HepG2 (cell line): Measurements from ENCODE around the gene NKX1-2. TPM values are rescaled to one million over a fixed set of nuclear protein-coding genes. Genes with fewer than 3 reads are reported as not detected.
A peak's percentile ranks its signal among the peaks of the same experiment; 100 is the strongest.

Source experiments
- ASH2L ChIP-seq: fragments of 300-600, 200-600 bp; sonication (generic); IDR thresholded peaks from 2 replicates; pipeline ENCODE4 v1.7.0; 2017; ENCODE audit warnings: low read depth, mild to moderate bottlenecking, moderate library complexity, mixed read lengths, low read length; ENCODE audit not compliant: insufficient read length
- CENPX ChIP-seq: sonication (generic); formaldehyde crosslinking; IDR thresholded peaks from 2 replicates; pipeline ENCODE4 v1.9.0; 2021; ENCODE audit warnings: mild to moderate bottlenecking, missing genetic modification reagents, moderate library complexity
- CTCF ChIP-seq: sonication (generic); formaldehyde crosslinking; IDR thresholded peaks from 2 replicates; pipeline ENCODE4 v1.5.0; 2020; ENCODE audit warnings: mild to moderate bottlenecking, missing genetic modification reagents, moderate library complexity
- DRAP1 ChIP-seq: IDR thresholded peaks from 2 replicates; pipeline ENCODE4 v1.6.1; 2016; ENCODE audit warnings: missing genetic modification reagents, missing compliant biosample characterization
- NFATC3 ChIP-seq: sonication (generic); formaldehyde crosslinking; IDR thresholded peaks from 2 replicates; pipeline ENCODE4 v1.5.1; 2020; ENCODE audit warnings: mild to moderate bottlenecking, missing genetic modification reagents
- PHF8 ChIP-seq: sonication (generic); formaldehyde crosslinking; IDR thresholded peaks from 2 replicates; pipeline ENCODE4 v1.5.0; 2020; ENCODE audit warnings: missing genetic modification reagents
- POLR2G ChIP-seq: fragments of 200-400 bp; formaldehyde crosslinking; IDR thresholded peaks from 2 replicates; pipeline ENCODE4 v1.6.1; 2018; ENCODE audit warnings: mild to moderate bottlenecking, low read depth, low read length, moderate library complexity
- SMAD3 ChIP-seq: sonication (generic); formaldehyde crosslinking; IDR thresholded peaks from 2 replicates; pipeline ENCODE4 v1.4.0; 2020; ENCODE audit warnings: missing genetic modification reagents
- SP4 ChIP-seq: sonication (generic); formaldehyde crosslinking; IDR thresholded peaks from 2 replicates; pipeline ENCODE4 v1.8.1; 2023; ENCODE audit warnings: mild to moderate bottlenecking, missing genetic modification reagents
- SRY ChIP-seq: sonication (generic); formaldehyde crosslinking; IDR thresholded peaks from 2 replicates; pipeline ENCODE4 v1.8.0; 2022; ENCODE audit warnings: mild to moderate bottlenecking, missing genetic modification reagents
- TCF7L2 ChIP-seq: IDR thresholded peaks from 2 replicates; pipeline ENCODE4 v1.6.1; 2011; ENCODE audit warnings: mild to moderate bottlenecking, low read depth, low read length, moderate library complexity
- ZBTB7A ChIP-seq: sonication (generic); formaldehyde crosslinking; IDR thresholded peaks from 2 replicates; pipeline ENCODE4 v1.8.0; 2022; ENCODE audit warnings: mild to moderate bottlenecking, missing genetic modification reagents
- ZMAT3 ChIP-seq: sonication (generic); formaldehyde crosslinking; conservative IDR thresholded peaks from 2 replicates; pipeline ENCODE4 v1.7.0; 2021; ENCODE audit warnings: missing genetic modification reagents
- ZMYM4 ChIP-seq: sonication (generic); formaldehyde crosslinking; IDR thresholded peaks from 2 replicates; pipeline ENCODE4 v1.8.1; 2023; ENCODE audit warnings: mild to moderate bottlenecking, missing genetic modification reagents
- ZNF124 ChIP-seq: sonication (generic); formaldehyde crosslinking; IDR thresholded peaks from 2 replicates; pipeline ENCODE4 v1.4.0; 2020; ENCODE audit warnings: missing genetic modification reagents
- ZNF256 ChIP-seq: sonication (generic); formaldehyde crosslinking; conservative IDR thresholded peaks from 2 replicates; pipeline ENCODE4 v1.4.0; 2020; ENCODE audit warnings: missing genetic modification reagents
- ZNF552 ChIP-seq: sonication (generic); formaldehyde crosslinking; IDR thresholded peaks from 2 replicates; pipeline ENCODE4 v1.9.0; 2022; ENCODE audit warnings: missing genetic modification reagents, mild to moderate bottlenecking, borderline replicate concordance
- ZNF576 ChIP-seq: sonication (generic); formaldehyde crosslinking; IDR thresholded peaks from 2 replicates; pipeline ENCODE4 v1.4.0; 2020; ENCODE audit warnings: mild to moderate bottlenecking, missing genetic modification reagents
- ZNF709 ChIP-seq: sonication (generic); formaldehyde crosslinking; IDR thresholded peaks from 2 replicates; pipeline ENCODE4 v1.5.0; 2020; ENCODE audit warnings: mild to moderate bottlenecking, missing genetic modification reagents
- ZSCAN20 ChIP-seq: sonication (generic); formaldehyde crosslinking; IDR thresholded peaks from 2 replicates; pipeline ENCODE4 v1.4.0; 2020; ENCODE audit warnings: missing genetic modification reagents, mild to moderate bottlenecking, borderline replicate concordance
- polyA plus RNA-seq, 8 experiments: library from polyadenylated mRNA; depleted of rRNA in 3 of 8; stranded (reverse) in 7 of 8; unstranded in 1 of 8; fragments of >200 nt; fragmentation: Illumina TruSeq in 4 of 8; extraction: Trizol in 4 of 8; gene quantifications; 2 replicates each; pipeline versions ENCODE4 v1.2.1 to v1.2.3, GENCODE V29; 2011 to 2016; ENCODE audit warnings: low read depth in 4 of 8, missing spikeins in 1 of 8, mixed read lengths in 1 of 8; ENCODE audit not compliant: insufficient read depth in 1 of 8
- total RNA-seq, 5 experiments: library from RNA; depleted of rRNA; stranded (reverse); fragments of >200 nt; fragmentation: Illumina TruSeq; extraction: Trizol; gene quantifications; 2 replicates each; pipeline ENCODE4 v1.2.3, GENCODE V29; 2016; ENCODE audit warnings: low read depth in 1 of 5
- TF ChIP-seq, protein P1 (sequence below): sonication (generic); formaldehyde crosslinking; IDR thresholded peaks from 2 replicates; pipeline ENCODE4 v1.5.0; 2020; ENCODE audit warnings: missing genetic modification reagents
- TF ChIP-seq, protein P2 (sequence below): sonication (generic); formaldehyde crosslinking; IDR thresholded peaks from 2 replicates; pipeline ENCODE4 v1.9.0; 2022; ENCODE audit warnings: low read depth, missing genetic modification reagents
- TF ChIP-seq, protein P3 (sequence below): sonication (generic); formaldehyde crosslinking; IDR thresholded peaks from 2 replicates; pipeline ENCODE4 v1.5.0; 2020; ENCODE audit warnings: missing genetic modification reagents
- TF ChIP-seq, protein P4 (sequence below): IDR thresholded peaks from 2 replicates; pipeline ENCODE4 v1.6.1; 2012; ENCODE audit warnings: inconsistent platforms

The NKX1-2 gene
- total and polyA plus RNA-seq, 2 of the 13 experiments (the other 11 are each of a cell fraction or from before 2014, with no cell fraction given): not detected

- TF ChIP-seq ZNF256 (CRISPR knock-in tag) (no peak), SRY (CRISPR knock-in tag) (0 out of 2 replicates have a peak, but pooled peaks have one; percentile 66), ZNF552 (no peak), PHF8 (peak; percentile 60), POLR2G (peak; percentile 79), DRAP1 (CRISPR knock-in tag) (peak; percentile 14; the same call in 1 of the 2 replicates), ZMYM4 (CRISPR knock-in tag) (peak; percentile 50; the same call in 1 of the 2 replicates), CENPX (CRISPR knock-in tag) (no peak), NFATC3 (CRISPR knock-in tag) (0 out of 2 replicates have a peak, but pooled peaks have one; percentile 35), ZNF709 (peak; percentile 47; the same call in 1 of the 2 replicates), ASH2L (peak; percentile 51), ZNF576 (CRISPR knock-in tag) (no peak), CTCF (CRISPR knock-in tag) (peak; percentile 26; the same call in 1 of the 2 replicates), ZSCAN20 (no peak; the same call in 1 of the 2 replicates), SMAD3 (CRISPR knock-in tag) (peak; percentile 2; the same call in 1 of the 2 replicates), ZBTB7A (CRISPR knock-in tag) (peak; percentile 75), TCF7L2 (no peak), SP4 (peak; percentile 62; the same call in 1 of the 2 replicates), ZMAT3 (CRISPR knock-in tag) (0 out of 2 replicates have a peak, but pooled peaks have one; percentile 14), ZNF124 (CRISPR knock-in tag) (no peak)
- TF ChIP-seq, protein P1, sequence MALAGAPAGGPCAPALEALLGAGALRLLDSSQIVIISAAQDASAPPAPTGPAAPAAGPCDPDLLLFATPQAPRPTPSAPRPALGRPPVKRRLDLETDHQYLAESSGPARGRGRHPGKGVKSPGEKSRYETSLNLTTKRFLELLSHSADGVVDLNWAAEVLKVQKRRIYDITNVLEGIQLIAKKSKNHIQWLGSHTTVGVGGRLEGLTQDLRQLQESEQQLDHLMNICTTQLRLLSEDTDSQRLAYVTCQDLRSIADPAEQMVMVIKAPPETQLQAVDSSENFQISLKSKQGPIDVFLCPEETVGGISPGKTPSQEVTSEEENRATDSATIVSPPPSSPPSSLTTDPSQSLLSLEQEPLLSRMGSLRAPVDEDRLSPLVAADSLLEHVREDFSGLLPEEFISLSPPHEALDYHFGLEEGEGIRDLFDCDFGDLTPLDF (CRISPR knock-in tag): no peak
- TF ChIP-seq, protein P2, sequence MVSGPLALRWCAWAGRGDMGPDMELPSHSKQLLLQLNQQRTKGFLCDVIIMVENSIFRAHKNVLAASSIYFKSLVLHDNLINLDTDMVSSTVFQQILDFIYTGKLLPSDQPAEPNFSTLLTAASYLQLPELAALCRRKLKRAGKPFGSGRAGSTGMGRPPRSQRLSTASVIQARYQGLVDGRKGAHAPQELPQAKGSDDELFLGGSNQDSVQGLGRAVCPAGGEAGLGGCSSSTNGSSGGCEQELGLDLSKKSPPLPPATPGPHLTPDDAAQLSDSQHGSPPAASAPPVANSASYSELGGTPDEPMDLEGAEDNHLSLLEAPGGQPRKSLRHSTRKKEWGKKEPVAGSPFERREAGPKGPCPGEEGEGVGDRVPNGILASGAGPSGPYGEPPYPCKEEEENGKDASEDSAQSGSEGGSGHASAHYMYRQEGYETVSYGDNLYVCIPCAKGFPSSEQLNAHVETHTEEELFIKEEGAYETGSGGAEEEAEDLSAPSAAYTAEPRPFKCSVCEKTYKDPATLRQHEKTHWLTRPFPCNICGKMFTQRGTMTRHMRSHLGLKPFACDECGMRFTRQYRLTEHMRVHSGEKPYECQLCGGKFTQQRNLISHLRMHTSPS: no peak
- TF ChIP-seq, protein P3, sequence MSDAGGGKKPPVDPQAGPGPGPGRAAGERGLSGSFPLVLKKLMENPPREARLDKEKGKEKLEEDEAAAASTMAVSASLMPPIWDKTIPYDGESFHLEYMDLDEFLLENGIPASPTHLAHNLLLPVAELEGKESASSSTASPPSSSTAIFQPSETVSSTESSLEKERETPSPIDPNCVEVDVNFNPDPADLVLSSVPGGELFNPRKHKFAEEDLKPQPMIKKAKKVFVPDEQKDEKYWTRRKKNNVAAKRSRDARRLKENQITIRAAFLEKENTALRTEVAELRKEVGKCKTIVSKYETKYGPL (CRISPR knock-in tag): no peak
- TF ChIP-seq, protein P4, sequence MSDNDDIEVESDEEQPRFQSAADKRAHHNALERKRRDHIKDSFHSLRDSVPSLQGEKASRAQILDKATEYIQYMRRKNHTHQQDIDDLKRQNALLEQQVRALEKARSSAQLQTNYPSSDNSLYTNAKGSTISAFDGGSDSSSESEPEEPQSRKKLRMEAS: peak; percentile 42; the same call in 1 of the 2 replicates
Measured at GRCh38 chr10:124461642-124462347, 12.0 kb upstream of the NKX1-2 start, which contains the start of gene LHPP (continued).
